Loucy (cell line): Measurements from ENCODE around the gene ALG3.
A peak's percentile ranks its signal among the peaks of the same experiment; 100 is the strongest.

Source experiments
- H2AFZ ChIP-seq: fragments of 200-600 bp; sonication (generic); 2 replicates; pipeline ENCODE4 v1.6.0; 2016; ENCODE audit warnings: antibody characterized with exemption, mild to moderate bottlenecking, low read length, moderate library complexity
- H3F3A ChIP-seq: fragments of 200-600 bp; 2 replicates; pipeline ENCODE4 v1.6.0; 2016; ENCODE audit warnings: antibody characterized with exemption, low read depth, mild to moderate bottlenecking
- H3K27me3 ChIP-seq: fragments of 200-600 bp; sonication (generic); 2 replicates; pipeline ENCODE4 v1.6.1; 2014; ENCODE audit warnings: low read length, mild to moderate bottlenecking; ENCODE audit not compliant: insufficient read depth, poor library complexity, severe bottlenecking
- H3K36me3 ChIP-seq: fragments of 200-600 bp; sonication (generic); 2 replicates; pipeline ENCODE4 v1.6.1; 2016; ENCODE audit warnings: low read length; ENCODE audit not compliant: insufficient read depth
- H3K4me1 ChIP-seq: fragments of 200-600 bp; sonication (generic); 2 replicates; pipeline ENCODE4 v1.5.1; 2014; ENCODE audit warnings: low read length, mild to moderate bottlenecking; ENCODE audit not compliant: insufficient read depth, poor library complexity, severe bottlenecking
- H3K4me2 ChIP-seq: fragments of 200-600 bp; sonication (generic); 2 replicates; pipeline ENCODE4 v1.6.0; 2014; ENCODE audit warnings: antibody characterized with exemption, low read length, low read depth, mild to moderate bottlenecking; ENCODE audit not compliant: poor library complexity, severe bottlenecking
- H3K4me3 ChIP-seq: fragments of 200-600 bp; sonication (generic); 2 replicates; pipeline ENCODE4 v1.5.1; 2014; ENCODE audit warnings: low read length, mild to moderate bottlenecking, mixed read lengths; ENCODE audit not compliant: poor library complexity, severe bottlenecking
- H3K79me2 ChIP-seq: fragments of 200-600 bp; sonication (generic); 2 replicates; pipeline ENCODE4 v1.6.1; 2014; ENCODE audit warnings: low read length; ENCODE audit not compliant: insufficient read depth
- H3K9ac ChIP-seq: fragments of 200-600 bp; sonication (generic); 2 replicates; pipeline ENCODE4 v1.6.0; 2014; ENCODE audit warnings: mild to moderate bottlenecking, low read depth, low read length, moderate library complexity; ENCODE audit not compliant: poor library complexity, severe bottlenecking
- H3K9me2 ChIP-seq: fragments of 200-600 bp; sonication (generic); replicated peaks from 2 replicates; pipeline ENCODE4 v1.6.1; 2016; ENCODE audit warnings: low read depth, low read length, mixed read lengths
- H3K9me3 ChIP-seq: fragments of 200-600 bp; sonication (generic); 2 replicates; pipeline ENCODE4 v1.6.1; 2014; ENCODE audit warnings: mild to moderate bottlenecking, antibody characterized with exemption, low read length, low read depth; ENCODE audit not compliant: insufficient read depth
- H4K20me1 ChIP-seq: fragments of 200-600 bp; sonication (generic); 2 replicates; pipeline ENCODE4 v1.6.0; 2014; ENCODE audit warnings: antibody characterized with exemption, low read length, mild to moderate bottlenecking; ENCODE audit not compliant: insufficient read depth, poor library complexity, severe bottlenecking
- CTCF ChIP-seq: fragments of 200-600 bp; sonication (generic); conservative IDR thresholded peaks from 2 replicates; pipeline ENCODE4 v1.5.1; 2014; ENCODE audit warnings: mild to moderate bottlenecking, antibody characterized with exemption, low read length
- EZH2phosphoT487 ChIP-seq: fragments of 200-600 bp; IDR thresholded peaks from 2 replicates; pipeline ENCODE4 v1.6.1; 2018; ENCODE audit warnings: antibody characterized with exemption, mild to moderate bottlenecking, moderate library complexity, borderline replicate concordance

ALG3 gene

GRCh38 chr3:184227481-184227935 is 21.3 kb downstream of the ALG3 start:
- no peaks in the 10 kb centered on the region for H3F3A ChIP-seq
- H3K27me3 ChIP-seq = no peaks in the 10 kb centered on the region
- H2AFZ ChIP-seq = no peak overlapping the region
- no peak overlapping the region for H3K4me2 ChIP-seq
- no peaks in the 10 kb centered on the region for H3K9me3 ChIP-seq
- no peaks in the 10 kb centered on the region for H3K4me1 ChIP-seq
- no peaks in the 10 kb centered on the region for H4K20me1 ChIP-seq
- no peaks in the 10 kb centered on the region for H3K36me3 ChIP-seq
- TF ChIP-seq EZH2phosphoT487 = no peak
- peak; percentile 85 for TF ChIP-seq CTCF
- H3K4me3 ChIP-seq = no peak overlapping the region
- H3K9me2 ChIP-seq = no peaks in the 10 kb centered on the region
- no peaks in the 10 kb centered on the region for H3K79me2 ChIP-seq
- H3K9ac ChIP-seq = no peak overlapping the region

- H2AFZ ChIP-seq = no peak overlapping the region
- H3K4me2 ChIP-seq = no peak overlapping the region
Measured at GRCh38 chr3:184223946-184224345, 24.8 kb downstream of the ALG3 start.

GRCh38 chr3:184222521-184222920 is 26.2 kb downstream of the ALG3 start:
- H3K4me2 ChIP-seq = no peak overlapping the region
- no peaks in the 10 kb centered on the region for H3K4me1 ChIP-seq
- no peaks in the 10 kb centered on the region for H3K9me2 ChIP-seq
- TF ChIP-seq EZH2phosphoT487 (no peak), CTCF (no peak)
- H3F3A ChIP-seq = no peaks in the 10 kb centered on the region
- no peak overlapping the region for H3K4me3 ChIP-seq
- H2AFZ ChIP-seq = no peak overlapping the region
- H4K20me1 ChIP-seq = no peaks in the 10 kb centered on the region
- no peaks in the 10 kb centered on the region for H3K79me2 ChIP-seq
- no peaks in the 10 kb centered on the region for H3K9me3 ChIP-seq
- H3K27me3 ChIP-seq = no peaks in the 10 kb centered on the region
- H3K9ac ChIP-seq = no peak overlapping the region
- no peaks in the 10 kb centered on the region for H3K36me3 ChIP-seq

More at GRCh38 chr3:184223946-184224345, 24.8 kb downstream of the ALG3 start:
- H3K79me2 ChIP-seq = no peaks in the 10 kb centered on the region
- no peak overlapping the region for H3K9ac ChIP-seq
- H3K9me2 ChIP-seq = no peaks in the 10 kb centered on the region
- TF ChIP-seq EZH2phosphoT487 (no peak), CTCF (no peak)
- no peaks in the 10 kb centered on the region for H4K20me1 ChIP-seq
- H3K27me3 ChIP-seq = no peaks in the 10 kb centered on the region
- no peaks in the 10 kb centered on the region for H3F3A ChIP-seq
- no peaks in the 10 kb centered on the region for H3K9me3 ChIP-seq
- no peaks in the 10 kb centered on the region for H3K36me3 ChIP-seq
- H3K4me1 ChIP-seq = no peaks in the 10 kb centered on the region
- no peak overlapping the region for H3K4me3 ChIP-seq
